OCI-LY1 (cell line): ENCODE measurements around the gene EIF5.

Experiments
- CTCF ChIP-seq: fragments of 200-600 bp; sonication (generic), shearing (Covaris generic); IDR thresholded peaks from 2 replicates; pipeline ENCODE4 v1.5.1; 2017; ENCODE audit warnings: mild to moderate bottlenecking, antibody characterized with exemption, low read length, moderate library complexity, mixed read lengths
- EZH2 ChIP-seq: fragments of 200-600 bp; sonication (generic), shearing (Covaris generic); IDR thresholded peaks from 2 replicates; pipeline ENCODE4 v1.8.0; 2017; ENCODE audit warnings: borderline replicate concordance, mixed run types, mild to moderate bottlenecking, antibody characterized with exemption, low read length, moderate library complexity, mixed read lengths

DNA sequence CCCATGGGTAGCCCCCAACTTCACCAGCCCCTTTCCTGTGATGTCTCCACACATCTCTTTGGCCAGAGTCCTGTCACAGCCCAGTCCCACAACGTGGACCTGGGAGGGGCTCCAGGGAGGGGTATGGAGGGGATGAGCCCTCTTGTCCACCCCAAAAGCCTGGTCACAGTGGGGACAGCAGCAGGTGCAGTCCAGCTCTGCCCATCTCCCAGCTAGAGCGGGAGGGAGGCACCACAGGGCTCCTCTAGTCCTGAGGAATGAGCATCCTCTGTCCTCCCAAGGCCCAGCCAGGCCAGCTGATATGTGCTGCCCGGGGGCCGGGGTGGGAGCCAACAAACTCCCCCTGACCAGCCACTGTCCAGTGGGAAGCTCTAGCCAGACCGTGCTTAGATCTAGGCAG, 43.5 kb upstream of the EIF5 start:
- no peak for TF ChIP-seq CTCF
- TF ChIP-seq EZH2: no peak
